Ishikawa (cell line): ENCODE results near the gene ZNF91.

Experiments
- CEBPB ChIP-seq: IDR thresholded peaks from 2 replicates; pipeline ENCODE4 v1.6.1; 2012
- CREB1 ChIP-seq: IDR thresholded peaks from 2 replicates; pipeline ENCODE4 v1.6.1; 2012; ENCODE audit warnings: low read depth
- EGR1 ChIP-seq: IDR thresholded peaks from 2 replicates; pipeline ENCODE4 v1.6.1; 2012
- EP300 ChIP-seq: IDR thresholded peaks from 2 replicates; pipeline ENCODE4 v1.6.1; 2012; ENCODE audit warnings: borderline replicate concordance
- FOXM1 ChIP-seq: IDR thresholded peaks from 2 replicates; pipeline ENCODE4 v1.6.1; 2012; ENCODE audit warnings: low read depth, borderline replicate concordance
- NFIC ChIP-seq: IDR thresholded peaks from 2 replicates; pipeline ENCODE4 v1.6.1; 2012
- RAD21 ChIP-seq: IDR thresholded peaks from 2 replicates; pipeline ENCODE4 v1.6.1; 2012; ENCODE audit warnings: low read depth
- TAF1 ChIP-seq: IDR thresholded peaks from 2 replicates; pipeline ENCODE4 v1.6.1; 2012; ENCODE audit warnings: low read depth, mild to moderate bottlenecking
- TCF12 ChIP-seq: IDR thresholded peaks from 2 replicates; pipeline ENCODE4 v1.6.1; 2012; ENCODE audit warnings: low read depth
- TEAD4 ChIP-seq: IDR thresholded peaks from 2 replicates; pipeline ENCODE4 v1.6.1; 2012
- YY1 ChIP-seq: IDR thresholded peaks from 2 replicates; pipeline ENCODE4 v1.6.1; 2012; ENCODE audit warnings: low read depth
- TF ChIP-seq, protein P1 (sequence below): IDR thresholded peaks from 2 replicates; pipeline ENCODE4 v1.6.1; 2012
- TF ChIP-seq, protein P2 (sequence below): IDR thresholded peaks from 2 replicates; pipeline ENCODE4 v1.6.1; 2012; ENCODE audit warnings: low read depth, mild to moderate bottlenecking
- TF ChIP-seq, protein P3 (sequence below): IDR thresholded peaks from 2 replicates; pipeline ENCODE4 v1.6.1; 2012

DNA sequence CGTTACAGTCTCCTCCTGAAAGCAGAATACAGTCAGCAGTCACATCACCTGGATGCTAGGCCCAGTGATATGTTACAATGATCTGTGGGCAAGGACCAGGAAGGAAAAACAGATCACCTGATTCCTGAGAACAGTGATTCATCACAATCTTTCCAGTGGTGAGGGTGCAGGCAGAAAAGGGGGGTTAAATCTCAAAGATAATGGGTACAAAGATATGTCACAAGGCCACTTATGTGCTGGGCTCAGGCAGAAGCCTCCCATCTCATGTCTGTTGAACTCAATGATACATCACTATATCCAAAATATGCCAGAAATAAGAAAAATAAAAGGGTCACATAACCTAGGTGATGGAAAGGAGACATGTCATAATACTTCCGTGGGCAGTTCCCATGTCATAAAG lies 10.8 kb upstream of the ZNF91 start:
- TF ChIP-seq RAD21 (no peak), EGR1 (no peak), NFIC (no peak), EP300 (no peak), CREB1 (no peak), FOXM1 (no peak), YY1 (no peak), TCF12 (no peak), TAF1 (no peak), CEBPB (no peak), TEAD4 (no peak)
- TF ChIP-seq, protein P1, sequence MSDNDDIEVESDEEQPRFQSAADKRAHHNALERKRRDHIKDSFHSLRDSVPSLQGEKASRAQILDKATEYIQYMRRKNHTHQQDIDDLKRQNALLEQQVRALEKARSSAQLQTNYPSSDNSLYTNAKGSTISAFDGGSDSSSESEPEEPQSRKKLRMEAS = no peak
- TF ChIP-seq, protein P2, sequence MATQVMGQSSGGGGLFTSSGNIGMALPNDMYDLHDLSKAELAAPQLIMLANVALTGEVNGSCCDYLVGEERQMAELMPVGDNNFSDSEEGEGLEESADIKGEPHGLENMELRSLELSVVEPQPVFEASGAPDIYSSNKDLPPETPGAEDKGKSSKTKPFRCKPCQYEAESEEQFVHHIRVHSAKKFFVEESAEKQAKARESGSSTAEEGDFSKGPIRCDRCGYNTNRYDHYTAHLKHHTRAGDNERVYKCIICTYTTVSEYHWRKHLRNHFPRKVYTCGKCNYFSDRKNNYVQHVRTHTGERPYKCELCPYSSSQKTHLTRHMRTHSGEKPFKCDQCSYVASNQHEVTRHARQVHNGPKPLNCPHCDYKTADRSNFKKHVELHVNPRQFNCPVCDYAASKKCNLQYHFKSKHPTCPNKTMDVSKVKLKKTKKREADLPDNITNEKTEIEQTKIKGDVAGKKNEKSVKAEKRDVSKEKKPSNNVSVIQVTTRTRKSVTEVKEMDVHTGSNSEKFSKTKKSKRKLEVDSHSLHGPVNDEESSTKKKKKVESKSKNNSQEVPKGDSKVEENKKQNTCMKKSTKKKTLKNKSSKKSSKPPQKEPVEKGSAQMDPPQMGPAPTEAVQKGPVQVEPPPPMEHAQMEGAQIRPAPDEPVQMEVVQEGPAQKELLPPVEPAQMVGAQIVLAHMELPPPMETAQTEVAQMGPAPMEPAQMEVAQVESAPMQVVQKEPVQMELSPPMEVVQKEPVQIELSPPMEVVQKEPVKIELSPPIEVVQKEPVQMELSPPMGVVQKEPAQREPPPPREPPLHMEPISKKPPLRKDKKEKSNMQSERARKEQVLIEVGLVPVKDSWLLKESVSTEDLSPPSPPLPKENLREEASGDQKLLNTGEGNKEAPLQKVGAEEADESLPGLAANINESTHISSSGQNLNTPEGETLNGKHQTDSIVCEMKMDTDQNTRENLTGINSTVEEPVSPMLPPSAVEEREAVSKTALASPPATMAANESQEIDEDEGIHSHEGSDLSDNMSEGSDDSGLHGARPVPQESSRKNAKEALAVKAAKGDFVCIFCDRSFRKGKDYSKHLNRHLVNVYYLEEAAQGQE = no peak
- TF ChIP-seq, protein P3, sequence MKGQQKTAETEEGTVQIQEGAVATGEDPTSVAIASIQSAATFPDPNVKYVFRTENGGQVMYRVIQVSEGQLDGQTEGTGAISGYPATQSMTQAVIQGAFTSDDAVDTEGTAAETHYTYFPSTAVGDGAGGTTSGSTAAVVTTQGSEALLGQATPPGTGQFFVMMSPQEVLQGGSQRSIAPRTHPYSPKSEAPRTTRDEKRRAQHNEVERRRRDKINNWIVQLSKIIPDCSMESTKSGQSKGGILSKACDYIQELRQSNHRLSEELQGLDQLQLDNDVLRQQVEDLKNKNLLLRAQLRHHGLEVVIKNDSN = no peak
